ENCODE results near the gene KCNH1.

DNA sequence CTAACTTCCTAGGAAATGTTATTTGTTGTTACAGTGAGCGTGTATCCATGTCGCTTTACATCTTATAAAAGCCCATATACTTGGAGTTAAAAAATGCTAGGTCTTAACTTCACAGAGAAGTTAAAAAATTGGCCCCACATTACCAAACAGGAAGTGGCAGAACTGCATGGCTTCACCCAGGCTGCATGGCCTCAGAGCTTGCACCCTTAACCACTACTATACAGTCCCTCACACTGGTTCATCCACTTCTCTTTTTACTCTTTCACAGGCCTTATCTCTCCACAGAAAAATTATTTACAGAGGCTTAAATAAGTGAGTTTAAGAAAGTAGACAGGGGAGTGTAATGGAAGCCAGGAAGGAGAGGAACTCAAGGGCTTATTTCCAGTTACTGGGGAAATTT, 402.8 kb downstream of the KCNH1 start:
- TF ChIP-seq, protein P1, sequence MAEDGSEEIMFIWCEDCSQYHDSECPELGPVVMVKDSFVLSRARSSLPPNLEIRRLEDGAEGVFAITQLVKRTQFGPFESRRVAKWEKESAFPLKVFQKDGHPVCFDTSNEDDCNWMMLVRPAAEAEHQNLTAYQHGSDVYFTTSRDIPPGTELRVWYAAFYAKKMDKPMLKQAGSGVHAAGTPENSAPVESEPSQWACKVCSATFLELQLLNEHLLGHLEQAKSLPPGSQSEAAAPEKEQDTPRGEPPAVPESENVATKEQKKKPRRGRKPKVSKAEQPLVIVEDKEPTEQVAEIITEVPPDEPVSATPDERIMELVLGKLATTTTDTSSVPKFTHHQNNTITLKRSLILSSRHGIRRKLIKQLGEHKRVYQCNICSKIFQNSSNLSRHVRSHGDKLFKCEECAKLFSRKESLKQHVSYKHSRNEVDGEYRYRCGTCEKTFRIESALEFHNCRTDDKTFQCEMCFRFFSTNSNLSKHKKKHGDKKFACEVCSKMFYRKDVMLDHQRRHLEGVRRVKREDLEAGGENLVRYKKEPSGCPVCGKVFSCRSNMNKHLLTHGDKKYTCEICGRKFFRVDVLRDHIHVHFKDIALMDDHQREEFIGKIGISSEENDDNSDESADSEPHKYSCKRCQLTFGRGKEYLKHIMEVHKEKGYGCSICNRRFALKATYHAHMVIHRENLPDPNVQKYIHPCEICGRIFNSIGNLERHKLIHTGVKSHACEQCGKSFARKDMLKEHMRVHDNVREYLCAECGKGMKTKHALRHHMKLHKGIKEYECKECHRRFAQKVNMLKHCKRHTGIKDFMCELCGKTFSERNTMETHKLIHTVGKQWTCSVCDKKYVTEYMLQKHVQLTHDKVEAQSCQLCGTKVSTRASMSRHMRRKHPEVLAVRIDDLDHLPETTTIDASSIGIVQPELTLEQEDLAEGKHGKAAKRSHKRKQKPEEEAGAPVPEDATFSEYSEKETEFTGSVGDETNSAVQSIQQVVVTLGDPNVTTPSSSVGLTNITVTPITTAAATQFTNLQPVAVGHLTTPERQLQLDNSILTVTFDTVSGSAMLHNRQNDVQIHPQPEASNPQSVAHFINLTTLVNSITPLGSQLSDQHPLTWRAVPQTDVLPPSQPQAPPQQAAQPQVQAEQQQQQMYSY (CRISPR knock-in tag; IDR thresholded peaks at IDR 0.05) = no peak
- TF ChIP-seq, protein P2, sequence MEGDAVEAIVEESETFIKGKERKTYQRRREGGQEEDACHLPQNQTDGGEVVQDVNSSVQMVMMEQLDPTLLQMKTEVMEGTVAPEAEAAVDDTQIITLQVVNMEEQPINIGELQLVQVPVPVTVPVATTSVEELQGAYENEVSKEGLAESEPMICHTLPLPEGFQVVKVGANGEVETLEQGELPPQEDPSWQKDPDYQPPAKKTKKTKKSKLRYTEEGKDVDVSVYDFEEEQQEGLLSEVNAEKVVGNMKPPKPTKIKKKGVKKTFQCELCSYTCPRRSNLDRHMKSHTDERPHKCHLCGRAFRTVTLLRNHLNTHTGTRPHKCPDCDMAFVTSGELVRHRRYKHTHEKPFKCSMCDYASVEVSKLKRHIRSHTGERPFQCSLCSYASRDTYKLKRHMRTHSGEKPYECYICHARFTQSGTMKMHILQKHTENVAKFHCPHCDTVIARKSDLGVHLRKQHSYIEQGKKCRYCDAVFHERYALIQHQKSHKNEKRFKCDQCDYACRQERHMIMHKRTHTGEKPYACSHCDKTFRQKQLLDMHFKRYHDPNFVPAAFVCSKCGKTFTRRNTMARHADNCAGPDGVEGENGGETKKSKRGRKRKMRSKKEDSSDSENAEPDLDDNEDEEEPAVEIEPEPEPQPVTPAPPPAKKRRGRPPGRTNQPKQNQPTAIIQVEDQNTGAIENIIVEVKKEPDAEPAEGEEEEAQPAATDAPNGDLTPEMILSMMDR (IDR thresholded peaks at IDR 0.05) = no peak
- TF ChIP-seq OVOL2 (CRISPR knock-in tag; IDR thresholded peaks at IDR 0.05; ENCODE audit: borderline replicate concordance) = no peak
- no peak for TF ChIP-seq SMAD3 (CRISPR knock-in tag; IDR thresholded peaks at IDR 0.05; ENCODE audit: borderline replicate concordance)
- TF ChIP-seq HMGA2 (CRISPR knock-in tag; IDR thresholded peaks at IDR 0.05) = no peak
